ENCODE measurements around the gene AGR2.

AGR2 gene

DNA sequence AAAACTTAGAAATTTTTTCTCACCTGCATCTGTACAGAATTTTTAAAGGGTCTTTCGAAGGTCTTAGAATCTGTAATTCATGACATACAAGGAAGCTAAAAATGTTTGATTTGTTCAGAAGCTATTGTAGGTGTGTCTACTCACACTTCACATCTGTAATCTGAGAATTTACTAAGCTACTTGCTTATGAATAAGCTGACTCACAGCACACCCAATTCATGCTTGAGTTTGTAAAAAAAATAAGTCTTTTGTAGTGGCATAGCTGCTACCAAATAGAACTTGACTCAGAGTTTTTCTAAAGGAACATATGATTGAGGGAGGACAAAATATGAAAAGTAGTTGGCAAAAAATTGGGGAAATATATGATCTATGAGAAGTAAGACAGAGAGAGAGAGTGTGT is 12.7 kb upstream of the AGR2 start:
- in situ Hi-C loops (cut with HindIII; ENCODE audit: low pct_ligation_motif_present, low pct_unique_long_range_greater_than_20kb, low sequenced_read_pairs) = no loop called here
- no peak for DNase-seq

DNA sequence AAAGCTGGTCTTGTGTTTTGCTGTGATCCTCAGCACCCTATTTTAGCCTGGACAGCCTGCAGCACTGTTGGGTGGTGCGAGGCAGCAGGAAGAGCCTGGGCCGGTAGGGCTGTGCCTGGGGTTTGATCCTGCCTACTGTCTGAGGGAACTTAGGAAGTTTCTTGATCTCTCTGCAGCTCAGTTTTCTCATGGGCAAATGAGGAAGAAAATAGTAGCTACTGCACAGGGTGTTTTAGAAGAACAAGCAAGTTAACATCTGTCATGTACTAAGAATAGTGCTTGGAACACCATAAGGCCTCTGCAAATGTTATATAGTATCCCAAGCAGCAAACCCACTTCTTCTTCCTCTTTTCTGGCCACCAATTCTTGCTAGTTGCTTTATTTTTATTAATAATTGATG is 12.0 kb upstream of the AGR2 start:
- no peak for DNase-seq
- in situ Hi-C loops (cut with HindIII; ENCODE audit: low pct_ligation_motif_present, low pct_unique_long_range_greater_than_20kb, low sequenced_read_pairs) = no loop called here

DNA sequence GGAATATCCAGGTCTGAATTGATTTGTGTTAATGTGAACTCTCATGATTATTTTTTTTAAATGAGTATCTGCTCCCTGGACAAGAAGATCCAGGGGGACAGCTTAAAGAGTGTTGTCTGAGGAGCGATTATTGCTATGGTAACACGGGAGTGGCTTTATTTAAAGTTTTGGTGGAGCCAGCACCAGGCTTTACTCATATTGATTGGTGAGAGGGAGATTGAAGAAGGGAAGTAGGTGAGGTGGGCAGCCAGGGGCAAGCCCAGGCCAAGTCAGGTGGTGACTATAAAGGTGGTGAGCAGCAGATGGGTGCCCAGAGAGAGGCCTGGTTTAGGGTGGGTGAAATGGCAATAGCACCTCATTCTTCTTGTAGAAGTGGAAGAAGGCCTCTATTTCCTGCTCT is 10.2 kb upstream of the AGR2 start:
- in situ Hi-C loops (cut with HindIII; ENCODE audit: low pct_ligation_motif_present, low pct_unique_long_range_greater_than_20kb, low sequenced_read_pairs) = no loop called here
- no peak for DNase-seq

DNA sequence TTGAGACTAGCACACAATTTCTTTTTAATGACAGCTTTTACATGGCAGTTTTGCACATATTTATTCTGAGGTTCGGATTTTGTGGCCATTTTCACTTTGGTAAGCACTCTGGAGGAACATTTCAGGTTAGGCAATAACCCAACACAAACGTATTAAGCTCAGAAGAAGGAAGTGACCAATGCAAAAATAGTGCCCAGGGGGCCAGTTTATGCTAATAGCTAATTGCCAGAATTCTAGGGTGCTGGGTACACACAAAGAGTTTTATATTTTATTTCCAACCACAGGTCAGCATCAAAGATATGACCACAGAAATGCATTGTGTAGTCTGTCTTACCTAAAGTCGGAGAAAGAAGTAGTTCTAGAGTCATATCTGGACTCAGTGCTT is 8.4 kb upstream of the AGR2 start:
- in situ Hi-C loops (cut with HindIII; ENCODE audit: low pct_ligation_motif_present, low pct_unique_long_range_greater_than_20kb, low sequenced_read_pairs) = no loop called here

DNA sequence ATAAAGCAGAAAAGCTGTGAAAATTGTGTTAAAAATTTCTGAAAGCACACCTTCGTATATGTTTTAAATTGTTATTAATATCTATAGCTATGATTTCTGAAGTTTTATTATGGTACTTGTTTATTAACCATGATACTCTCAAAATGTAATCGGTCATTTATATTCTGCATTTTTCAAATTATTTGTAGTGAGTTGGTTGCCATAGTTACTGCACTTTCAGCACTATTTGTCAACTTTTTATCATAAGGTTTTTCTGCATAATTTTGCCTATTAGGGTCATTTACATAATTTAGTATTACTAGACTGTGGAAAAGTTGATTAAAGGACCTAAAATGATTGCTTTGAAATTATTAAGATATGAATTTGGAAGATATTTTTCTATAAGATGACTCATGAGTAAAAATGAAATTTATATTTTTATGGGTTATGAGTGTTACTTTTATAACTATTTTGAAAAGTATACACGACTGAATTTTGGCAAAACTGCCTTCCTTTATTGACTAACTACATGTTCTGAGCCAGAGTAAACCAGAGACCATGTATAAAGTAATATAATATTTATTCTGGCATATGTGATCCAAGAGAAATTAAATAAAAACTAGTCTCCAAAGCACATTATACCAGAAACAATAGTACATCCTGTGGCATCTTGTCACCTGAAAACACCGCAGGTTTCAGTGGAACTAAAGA is 7.9 kb upstream of the AGR2 start:
- in situ Hi-C loops (cut with HindIII; ENCODE audit: low pct_ligation_motif_present, low pct_unique_long_range_greater_than_20kb, low sequenced_read_pairs) = no loop called here
- no peak for DNase-seq

More for the DNA sequence above, 8.4 kb upstream of the AGR2 start:
- no peak for DNase-seq

DNA sequence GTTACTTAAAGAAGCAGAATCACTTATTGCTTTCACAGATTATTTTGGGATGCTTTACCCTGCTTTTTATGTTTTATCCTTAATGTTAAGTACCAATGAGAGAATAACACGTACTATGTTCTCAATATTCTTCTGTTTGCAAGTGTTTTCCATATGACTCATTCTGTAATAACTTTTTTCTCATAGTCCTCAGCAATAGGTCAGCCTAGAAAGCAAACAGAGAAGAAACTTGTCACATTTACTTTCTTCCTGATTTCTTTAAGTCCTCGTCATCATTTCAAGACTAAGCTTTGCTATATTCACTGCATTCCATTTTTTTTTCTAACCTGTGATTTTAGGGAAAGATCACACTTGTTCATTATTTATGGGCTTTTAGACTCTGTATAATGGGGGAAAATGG is 6.8 kb upstream of the AGR2 start:
- in situ Hi-C loops (cut with HindIII; ENCODE audit: low pct_ligation_motif_present, low pct_unique_long_range_greater_than_20kb, low sequenced_read_pairs) = no loop called here
- no peak for DNase-seq

DNA sequence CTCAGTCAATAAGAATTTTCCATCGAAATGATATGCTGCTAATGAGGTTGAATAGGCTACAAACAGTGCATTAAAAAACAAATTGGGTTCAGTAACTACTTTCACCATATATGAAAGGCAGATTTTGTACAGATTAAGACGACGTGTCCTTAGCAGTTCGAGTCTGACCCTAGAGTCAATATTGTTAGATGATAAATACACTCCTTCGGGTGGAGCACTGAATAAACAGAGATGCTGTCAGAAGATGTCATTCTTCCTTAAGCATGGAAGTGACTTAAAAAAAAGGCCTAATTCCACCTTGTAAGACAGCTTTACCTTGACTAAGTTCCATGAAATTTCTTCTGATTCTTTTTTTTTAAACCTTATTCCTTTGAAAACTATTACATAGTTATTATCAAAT is 5.8 kb upstream of the AGR2 start:
- in situ Hi-C loops (cut with HindIII; ENCODE audit: low pct_ligation_motif_present, low pct_unique_long_range_greater_than_20kb, low sequenced_read_pairs) = no loop called here
- no peak for DNase-seq

DNA sequence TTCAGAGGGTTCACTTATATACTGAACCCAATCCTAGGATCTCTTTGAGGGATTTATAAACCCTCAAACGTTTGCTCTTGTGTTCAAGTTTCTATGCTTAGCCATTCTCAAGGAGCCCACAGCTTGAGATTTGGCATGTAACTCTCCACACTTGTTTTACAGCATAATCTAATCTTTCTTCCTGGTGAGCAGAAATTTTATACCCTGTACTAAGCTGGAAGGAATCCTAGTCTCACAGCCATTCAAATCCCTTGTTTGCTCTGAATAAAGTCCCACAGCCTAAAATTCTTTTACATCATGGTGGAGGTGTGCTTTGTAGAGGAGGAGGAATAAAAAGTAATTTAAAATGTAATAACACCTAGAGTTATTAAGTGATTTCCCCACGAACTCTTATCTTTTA is 5.3 kb upstream of the AGR2 start:
- no peak for DNase-seq
- in situ Hi-C loops (cut with HindIII; ENCODE audit: low pct_ligation_motif_present, low pct_unique_long_range_greater_than_20kb, low sequenced_read_pairs) = no loop called here

DNA sequence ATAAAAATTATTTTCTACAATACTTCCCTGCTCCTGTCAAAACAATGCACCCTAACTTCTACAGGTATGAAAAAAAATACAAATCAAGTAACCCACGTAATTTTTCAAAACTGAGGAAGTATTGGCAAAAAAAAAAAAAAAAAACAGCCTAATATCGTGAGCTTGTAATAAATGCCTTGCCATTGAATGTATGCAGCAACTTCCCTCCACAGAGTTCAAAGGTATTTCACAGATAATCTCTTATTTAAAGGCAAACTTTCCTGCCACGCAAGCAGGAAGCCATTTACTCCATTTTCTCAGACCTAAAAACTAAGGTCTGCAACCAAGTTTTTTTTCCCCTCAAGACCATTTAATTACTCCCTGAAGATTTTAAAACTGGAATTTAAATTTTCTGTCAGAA is 642 bp upstream of the AGR2 start:
- in situ Hi-C loops (cut with HindIII; ENCODE audit: low pct_ligation_motif_present, low pct_unique_long_range_greater_than_20kb, low sequenced_read_pairs) = no loop called here
- no peak for DNase-seq

DNA sequence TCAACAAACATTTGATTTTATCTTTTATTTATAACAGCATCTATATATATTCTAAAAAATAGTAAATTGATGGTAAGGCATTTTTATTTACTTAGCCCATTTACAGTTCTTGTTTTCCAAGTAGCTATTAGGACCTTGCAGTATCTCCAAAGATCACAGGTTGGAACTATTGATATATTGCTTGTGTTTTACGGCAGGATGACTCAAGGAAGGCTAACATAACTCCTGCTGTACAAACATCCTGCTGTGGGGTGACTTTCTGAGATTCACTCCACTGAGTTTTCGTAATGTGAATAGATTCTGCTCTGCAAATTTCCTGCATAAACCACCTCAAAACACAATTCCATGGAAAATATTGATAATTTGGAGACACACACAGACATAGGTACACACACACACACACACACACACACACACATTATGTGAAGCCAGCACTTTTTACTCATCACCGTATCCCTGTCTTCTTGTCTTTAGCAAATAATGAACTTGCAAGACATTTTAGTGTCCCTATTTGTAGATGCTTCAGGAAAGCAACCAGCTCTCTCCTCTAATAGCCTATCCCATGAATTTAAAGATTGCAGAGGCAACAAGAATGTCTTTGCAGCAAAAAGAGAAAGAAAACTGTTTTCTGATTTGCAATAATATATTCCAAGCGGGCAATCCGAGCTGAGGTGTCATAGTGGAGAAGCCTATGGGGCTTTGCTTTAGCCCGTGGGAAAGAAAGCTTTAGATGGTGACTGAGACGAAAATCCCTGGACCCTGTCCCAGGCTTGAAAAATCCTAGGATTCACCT is 722 bp downstream of the AGR2 start:
- DNase-seq = no peak
- in situ Hi-C loops (cut with HindIII; ENCODE audit: low pct_ligation_motif_present, low pct_unique_long_range_greater_than_20kb, low sequenced_read_pairs) = no loop called here

DNA sequence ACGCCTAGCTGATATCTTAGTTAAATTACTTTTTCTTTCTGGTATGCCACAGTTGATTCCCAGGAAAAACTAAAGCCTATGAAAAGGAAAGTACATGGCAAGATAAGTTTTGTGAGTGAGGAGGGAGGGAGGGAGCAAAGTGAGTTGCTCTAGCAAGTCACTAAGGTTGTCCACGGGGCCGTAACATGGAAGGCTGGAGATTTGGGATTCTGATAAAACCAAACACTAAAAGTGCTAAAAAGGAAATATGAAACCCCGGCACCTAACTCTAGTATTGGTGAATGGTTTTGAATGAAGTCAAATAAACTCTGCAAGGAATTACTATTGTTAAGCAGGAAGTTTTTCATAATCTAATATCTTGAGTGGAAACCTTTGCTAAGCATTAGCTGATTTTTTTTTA is 1.7 kb downstream of the AGR2 start:
- no peak for DNase-seq
- in situ Hi-C loops (cut with HindIII; ENCODE audit: low pct_ligation_motif_present, low pct_unique_long_range_greater_than_20kb, low sequenced_read_pairs) = no loop called here

DNA sequence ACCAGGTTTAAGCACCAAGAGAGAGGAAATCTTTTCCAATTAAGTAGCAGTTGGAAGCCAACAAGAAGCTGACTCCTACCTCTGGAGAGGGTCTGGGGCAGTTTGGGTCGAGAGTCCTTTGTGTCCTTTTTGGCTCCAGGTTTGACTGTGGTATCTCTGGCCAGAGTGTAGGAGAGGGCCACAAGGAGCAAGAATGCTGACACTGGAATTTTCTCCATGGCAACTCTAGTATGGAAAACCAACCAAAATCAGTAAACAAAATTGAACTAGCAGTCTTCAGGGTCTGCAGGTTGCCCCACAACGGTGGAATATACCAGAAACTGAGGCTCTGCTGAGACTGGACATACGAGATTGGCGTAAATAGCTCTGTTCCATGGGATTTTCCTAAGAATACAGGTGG is 3.2 kb downstream of the AGR2 start:
- in situ Hi-C loops (cut with HindIII; ENCODE audit: low pct_ligation_motif_present, low pct_unique_long_range_greater_than_20kb, low sequenced_read_pairs) = no loop called here
- DNase-seq = no peak

DNA sequence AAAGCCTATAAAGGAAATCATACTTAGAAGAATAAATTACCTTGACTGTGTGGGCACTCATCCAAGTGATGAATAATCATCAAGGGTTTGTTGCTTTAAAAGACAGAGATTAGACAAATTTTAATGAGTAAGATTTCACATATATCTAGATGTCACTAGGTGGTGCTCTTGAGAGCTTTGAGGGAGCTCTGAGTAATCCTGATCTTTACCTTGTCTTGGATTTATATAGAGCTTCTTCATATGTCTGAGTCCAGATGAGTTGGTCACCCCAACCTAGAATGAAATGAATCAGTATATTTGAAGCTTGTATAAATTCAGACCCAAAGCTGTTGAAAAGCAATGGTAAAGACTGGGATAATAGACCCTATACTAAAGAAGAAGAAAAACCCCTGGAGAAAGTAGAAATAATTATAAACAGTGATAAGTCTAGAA is 3.7 kb downstream of the AGR2 start:
- in situ Hi-C loops (cut with HindIII; ENCODE audit: low pct_ligation_motif_present, low pct_unique_long_range_greater_than_20kb, low sequenced_read_pairs) = no loop called here
- DNase-seq = peak; percentile 72

DNA sequence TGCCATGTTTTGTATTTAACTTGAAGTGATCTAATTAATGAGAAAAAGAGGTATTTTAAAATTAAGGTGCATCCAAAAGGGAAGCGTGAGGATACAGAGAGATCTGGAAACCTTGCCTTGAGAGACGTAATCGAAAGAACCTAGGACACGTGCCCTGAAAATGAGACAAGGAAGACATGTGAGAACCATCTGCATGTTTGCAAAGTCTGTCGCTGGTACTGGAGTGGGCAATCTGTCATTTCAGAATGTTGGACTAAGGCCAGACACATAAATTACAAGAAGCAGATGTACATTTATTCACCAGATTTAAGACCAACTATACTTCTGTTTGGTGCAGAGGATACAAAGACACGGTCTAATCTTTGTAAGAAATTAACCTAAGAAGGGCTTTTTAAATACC is 9.2 kb downstream of the AGR2 start:
- in situ Hi-C loops (cut with HindIII; ENCODE audit: low pct_ligation_motif_present, low pct_unique_long_range_greater_than_20kb, low sequenced_read_pairs) = no loop called here
- DNase-seq = no peak

DNA sequence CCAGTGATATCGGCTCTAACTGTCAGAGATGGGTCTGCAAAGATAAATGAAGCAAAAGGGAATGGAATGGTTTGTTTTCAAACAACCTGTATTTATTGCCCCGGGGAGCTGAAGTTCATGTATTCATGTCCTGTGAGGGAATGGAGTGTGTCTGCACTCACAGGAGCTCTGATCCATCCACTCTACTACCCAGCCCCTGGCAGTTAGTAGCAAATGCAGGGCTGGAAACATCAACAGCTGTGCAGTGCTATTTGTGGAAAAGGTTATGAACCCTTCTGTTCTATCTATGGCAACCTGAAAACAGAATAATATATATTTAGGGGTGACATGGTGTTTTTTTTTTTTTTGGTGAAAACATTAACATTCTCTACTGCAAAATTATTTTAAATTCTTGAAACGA is 9.8 kb downstream of the AGR2 start:
- no peak for DNase-seq
- in situ Hi-C loops (cut with HindIII; ENCODE audit: low pct_ligation_motif_present, low pct_unique_long_range_greater_than_20kb, low sequenced_read_pairs) = no loop called here

DNA sequence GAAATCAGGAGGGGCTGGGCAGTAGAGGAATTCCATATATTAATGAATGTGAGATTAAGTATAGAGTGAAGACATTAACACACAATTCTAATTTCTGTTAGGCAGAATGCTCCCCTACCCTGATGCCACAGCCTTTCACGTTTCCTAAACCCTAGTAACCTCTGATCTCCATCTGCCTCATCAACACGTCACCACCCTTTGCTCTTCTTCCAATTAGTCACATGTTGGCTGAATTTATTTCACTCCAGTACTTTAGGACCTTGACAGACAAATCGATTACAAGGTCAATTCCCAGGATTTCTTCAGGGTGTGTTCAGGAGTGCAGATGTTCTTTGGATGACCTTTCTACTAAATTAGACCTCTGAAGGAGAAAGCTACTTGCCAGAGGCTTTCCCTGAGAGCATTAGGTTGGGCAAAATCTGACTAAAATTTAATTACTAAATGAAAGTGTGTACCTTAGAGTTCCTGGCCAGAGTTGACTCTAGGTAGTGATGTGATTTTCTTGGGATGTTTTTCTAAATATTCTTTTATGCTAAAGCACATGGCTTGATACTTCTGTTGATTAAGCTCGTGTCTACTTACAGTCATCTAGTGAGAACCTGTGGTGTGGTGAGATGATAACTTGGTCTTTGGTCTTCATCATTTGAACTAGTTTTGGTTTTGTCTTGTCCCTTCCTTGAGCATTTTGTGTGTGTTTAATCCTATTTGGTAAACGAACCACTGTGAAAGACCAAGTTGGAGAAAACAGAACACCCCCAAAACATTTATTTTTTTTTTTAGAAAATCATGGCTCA is 12.7 kb downstream of the AGR2 start:
- DNase-seq = no peak
- in situ Hi-C loops (cut with HindIII; ENCODE audit: low pct_ligation_motif_present, low pct_unique_long_range_greater_than_20kb, low sequenced_read_pairs) = no loop called here

DNA sequence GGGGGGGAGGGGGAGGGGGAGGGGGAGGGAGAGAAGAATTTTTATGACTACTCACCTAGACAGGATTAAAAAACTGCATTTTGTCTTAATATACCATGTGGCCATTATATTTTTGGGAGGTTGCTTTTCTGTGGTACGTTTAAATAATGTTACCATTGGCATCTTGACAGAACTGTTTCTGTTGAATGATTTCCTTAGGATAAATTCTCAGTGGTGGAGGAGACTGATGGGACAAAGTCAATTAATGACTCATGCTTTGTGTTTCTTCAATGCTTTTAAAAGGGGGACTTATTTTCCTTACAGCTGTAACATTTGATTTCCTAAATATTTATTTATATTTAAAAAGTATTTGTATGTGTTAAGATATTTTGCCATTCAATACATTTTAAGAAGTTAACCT is 13.7 kb downstream of the AGR2 start:
- in situ Hi-C loops (cut with HindIII; ENCODE audit: low pct_ligation_motif_present, low pct_unique_long_range_greater_than_20kb, low sequenced_read_pairs) = no loop called here
- DNase-seq = no peak

DNA sequence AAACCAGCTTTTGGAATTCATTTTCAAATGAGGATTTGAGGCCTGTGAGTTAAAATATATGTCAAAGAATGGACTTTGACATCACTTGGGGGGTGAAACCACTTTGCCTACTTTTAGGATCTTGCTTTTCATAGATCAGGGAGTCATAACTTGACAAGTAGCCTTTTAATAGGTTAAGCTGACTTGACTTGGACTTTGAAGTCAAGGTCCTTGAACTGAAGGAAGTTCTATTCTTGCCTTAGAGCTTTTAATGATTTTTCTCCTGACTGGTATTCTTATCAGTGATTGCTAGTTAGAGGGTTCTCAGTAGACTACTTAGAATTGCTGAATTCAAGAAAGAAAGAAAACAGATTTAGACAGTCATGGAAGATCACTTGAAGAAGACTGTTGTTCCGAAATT is 17.7 kb downstream of the AGR2 start:
- DNase-seq = no peak
- in situ Hi-C loops (cut with HindIII; ENCODE audit: low pct_ligation_motif_present, low pct_unique_long_range_greater_than_20kb, low sequenced_read_pairs) = no loop called here

DNA sequence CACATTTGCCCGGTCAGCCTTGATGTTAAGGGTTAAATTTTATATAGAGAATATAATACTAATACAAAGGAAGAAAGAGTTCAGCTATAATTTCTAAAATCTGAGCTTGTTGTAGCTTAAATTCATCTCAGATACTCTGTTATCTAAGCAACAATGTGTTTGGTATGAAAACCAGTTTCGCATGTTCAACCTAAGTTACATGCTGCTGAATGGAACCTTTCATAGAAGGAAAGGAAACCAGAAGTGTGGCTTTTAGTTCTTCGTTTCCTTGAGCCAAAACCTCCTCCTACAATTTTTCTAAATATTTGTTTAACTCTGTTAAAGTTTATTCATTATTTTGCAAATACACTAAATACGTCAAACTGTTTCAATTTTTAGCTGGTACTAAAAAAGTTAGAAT is 18.5 kb downstream of the AGR2 start:
- no peak for DNase-seq
- in situ Hi-C loops (cut with HindIII; ENCODE audit: low pct_ligation_motif_present, low pct_unique_long_range_greater_than_20kb, low sequenced_read_pairs) = no loop called here

DNA sequence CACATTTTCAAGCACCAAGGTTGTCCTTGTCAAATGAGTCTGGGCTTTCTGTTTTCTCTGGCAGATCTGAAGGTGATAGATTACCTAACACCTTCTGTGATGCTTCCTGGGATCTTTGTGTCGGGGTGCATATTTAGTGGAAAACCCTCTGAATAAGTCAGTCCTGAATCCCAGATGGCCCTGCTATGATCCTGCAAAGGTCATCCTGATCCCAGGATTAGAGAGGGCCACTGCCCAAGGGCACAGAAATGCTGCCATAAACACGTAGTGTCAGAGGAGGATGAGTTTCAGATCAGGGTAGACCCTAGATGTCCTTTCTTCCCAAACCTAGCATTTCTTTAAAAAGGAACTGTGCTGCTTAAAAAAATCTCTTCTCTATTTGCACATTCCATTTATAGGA is 19.0 kb downstream of the AGR2 start:
- in situ Hi-C loops (cut with HindIII; ENCODE audit: low pct_ligation_motif_present, low pct_unique_long_range_greater_than_20kb, low sequenced_read_pairs) = no loop called here
- DNase-seq = no peak
